GM23338 (cell line): ENCODE data around the gene COBL. TPM values are rescaled to one million over a fixed set of nuclear protein-coding genes. Genes with fewer than 3 reads are reported as not detected.

Source experiments
- ATAC-seq: fragments of 200-7000 bp; cut with Tn5 transposase; 3 replicates; pipeline ENCODE4 v1.9.1; 2020
- DNase-seq: peaks from one replicate; pipeline ENCODE4 v3.0.0-alpha.2; 2015; ENCODE audit warnings: low spot score
- H2AFZ ChIP-seq: fragments of 200-600 bp; sonication (generic); 2 replicates; pipeline ENCODE4 v1.8.0; 2016; ENCODE audit warnings: antibody characterized with exemption, mild to moderate bottlenecking, moderate library complexity
- H3F3A ChIP-seq: fragments of 200-600 bp; sonication (generic); replicated peaks from 2 replicates; pipeline ENCODE4 v1.8.0; 2017; ENCODE audit warnings: antibody characterized with exemption, mixed run types, low read depth
- H3K27ac ChIP-seq: fragments of 200-600 bp; sonication (generic); 2 replicates; pipeline ENCODE4 v1.6.1; 2016; ENCODE audit warnings: low read depth
- H3K27me3 ChIP-seq: fragments of 200-600 bp; sonication (generic); 2 replicates; pipeline ENCODE4 v1.8.0; 2016; ENCODE audit warnings: mild to moderate bottlenecking, mixed run types, moderate library complexity; ENCODE audit not compliant: insufficient read depth
- H3K36me3 ChIP-seq: fragments of 200-600 bp; sonication (generic); 2 replicates; pipeline ENCODE4 v1.8.0; 2016; ENCODE audit warnings: mild to moderate bottlenecking; ENCODE audit not compliant: insufficient read depth
- H3K4me1 ChIP-seq: fragments of 200-600 bp; sonication (generic); 2 replicates; pipeline ENCODE4 v1.8.0; 2016; ENCODE audit warnings: mild to moderate bottlenecking, moderate library complexity; ENCODE audit not compliant: insufficient read depth
- H3K4me2 ChIP-seq: fragments of 200-600 bp; sonication (generic); 2 replicates; pipeline ENCODE4 v1.7.1; 2017; ENCODE audit warnings: mixed run types
- H3K4me3 ChIP-seq: fragments of 200-600 bp; sonication (generic); 2 replicates; pipeline ENCODE4 v1.6.1; 2016; ENCODE audit warnings: mixed run types
- H3K79me2 ChIP-seq: fragments of 200-600 bp; sonication (generic); replicated peaks from 2 replicates; pipeline ENCODE4 v1.8.0; 2017; ENCODE audit warnings: mild to moderate bottlenecking; ENCODE audit not compliant: insufficient read depth
- H3K9me2 ChIP-seq: fragments of 200-600 bp; sonication (generic); 2 replicates; pipeline ENCODE4 v1.8.0; 2017; ENCODE audit not compliant: insufficient read depth
- H4K20me1 ChIP-seq: fragments of 200-600 bp; sonication (generic); replicated peaks from 2 replicates; pipeline ENCODE4 v1.8.0; 2017; ENCODE audit warnings: mild to moderate bottlenecking; ENCODE audit not compliant: insufficient read depth
- H3K27ac Mint-ChIP-seq: 2 replicates; pipeline ENCODE4 v1.8.0; 2020; ENCODE audit warnings: inconsistent platforms, mild to moderate bottlenecking, moderate library complexity, mixed read lengths
- H3K27me3 Mint-ChIP-seq: 3 replicates; pipeline ENCODE4 v1.8.0; 2022; ENCODE audit warnings: low read depth, mild to moderate bottlenecking, moderate library complexity, mixed read lengths, inconsistent platforms; ENCODE audit not compliant: insufficient read depth, poor library complexity
- H3K36me3 Mint-ChIP-seq: 3 replicates; pipeline ENCODE4 v1.8.0; 2021; ENCODE audit warnings: low read depth, mild to moderate bottlenecking, inconsistent platforms, moderate library complexity, mixed read lengths
- H3K4me1 Mint-ChIP-seq: 3 replicates; pipeline ENCODE4 v1.8.0; 2020; ENCODE audit warnings: mild to moderate bottlenecking, inconsistent platforms, mixed read lengths
- H3K4me3 Mint-ChIP-seq: 3 replicates; pipeline ENCODE4 v1.8.0; 2021; ENCODE audit warnings: moderate library complexity, mild to moderate bottlenecking, inconsistent platforms, mixed read lengths
- H3K9me3 Mint-ChIP-seq: 3 replicates; pipeline ENCODE4 v1.8.0; 2020; ENCODE audit warnings: moderate library complexity, mild to moderate bottlenecking, inconsistent platforms, mixed read lengths
- CREB1 ChIP-seq: fragments of 250-450 bp; sonication (Bioruptor Pico); IDR thresholded peaks from 2 replicates; pipeline ENCODE4 v1.5.0; 2020; ENCODE audit warnings: low read depth, mild to moderate bottlenecking, moderate library complexity
- CTCF ChIP-seq, 2 experiments: fragments of 200-600 bp in 1 of 2; sonication (generic) in 1 of 2; conservative IDR thresholded peaks; 2 replicates each; pipeline versions ENCODE4 v1.5.1 to v1.6.1; 2016 to 2017; ENCODE audit warnings: antibody characterized with exemption in 2 of 2, low read depth in 2 of 2, mild to moderate bottlenecking in 2 of 2, moderate library complexity in 1 of 2
- EZH2 ChIP-seq: fragments of 200-600 bp; sonication (generic); IDR thresholded peaks from one replicate; pipeline ENCODE4 v1.8.0; 2017; ENCODE audit warnings: antibody characterized with exemption, mild to moderate bottlenecking, low read depth; ENCODE audit not compliant: unreplicated experiment
- EZH2phosphoT487 ChIP-seq: fragments of 200-600 bp; sonication (generic); IDR thresholded peaks from one replicate; pipeline ENCODE4 v1.8.1; 2018; ENCODE audit warnings: antibody characterized with exemption; ENCODE audit not compliant: unreplicated experiment
- POLR2AphosphoS5 ChIP-seq: IDR thresholded peaks from 2 replicates; pipeline ENCODE4 v1.6.1; 2016; ENCODE audit warnings: antibody characterized with exemption, low read depth
- REST ChIP-seq: IDR thresholded peaks from one replicate; pipeline ENCODE4 v1.6.1; 2018; ENCODE audit warnings: antibody characterized with exemption; ENCODE audit not compliant: unreplicated experiment
- STAT1 ChIP-seq: IDR thresholded peaks from one replicate; pipeline ENCODE4 v1.6.1; 2016; ENCODE audit warnings: antibody characterized with exemption; ENCODE audit not compliant: unreplicated experiment
- ZNF114 ChIP-seq: fragments of 250-450 bp; sonication (Bioruptor Pico); IDR thresholded peaks from 2 replicates; pipeline ENCODE4 v1.5.0; 2020; ENCODE audit warnings: mild to moderate bottlenecking, moderate library complexity
- ZNF331 ChIP-seq: fragments of 250-450 bp; sonication (Bioruptor Pico); IDR thresholded peaks from 2 replicates; pipeline ENCODE4 v1.5.0; 2020; ENCODE audit warnings: low read depth, mild to moderate bottlenecking, moderate library complexity
- ZNF462 ChIP-seq: fragments of 250-450 bp; sonication (Bioruptor Pico); IDR thresholded peaks from 2 replicates; pipeline ENCODE4 v1.5.0; 2020; ENCODE audit warnings: mild to moderate bottlenecking, moderate library complexity
- polyA plus RNA-seq: library from polyadenylated mRNA; unstranded; fragments of >200 nt; fragmentation: Nextera tagmentation; extraction: Ambion mirVana; gene quantifications from 2 replicates; pipeline ENCODE4 v1.2.1, GENCODE V29; 2016
- total RNA-seq: library from RNA; depleted of rRNA; stranded (reverse); fragments of >200 nt; shearing (Covaris generic); gene quantifications from 2 replicates; pipeline ENCODE4 v1.2.3, GENCODE V29; 2014
- TF ChIP-seq, protein P1 (sequence below): IDR thresholded peaks from 2 replicates; pipeline ENCODE4 v1.6.1; 2016; ENCODE audit warnings: antibody characterized with exemption

COBL gene
- total and polyA plus RNA-seq, 2 experiments from 2014 or later: 18.3 to 51.9 TPM

DNA sequence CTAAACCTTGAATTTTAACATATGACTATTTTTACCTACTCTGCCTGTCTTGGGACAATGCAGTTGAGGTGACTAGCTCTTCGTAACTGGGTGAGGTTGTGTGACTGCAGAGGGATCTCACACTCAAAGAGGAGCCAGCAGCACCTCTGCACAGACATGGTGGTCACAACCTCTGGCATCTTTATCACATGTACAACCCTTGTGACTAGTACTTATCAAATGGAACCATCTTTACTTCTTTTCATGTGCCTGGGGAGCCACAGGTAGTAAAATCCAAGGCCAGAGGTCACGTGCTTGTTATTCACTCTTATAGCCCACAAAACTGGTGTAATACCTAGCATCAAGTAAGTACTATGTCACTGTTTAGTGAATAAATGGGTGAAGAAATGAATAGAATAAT is 244.3 kb downstream of the COBL start (continued):
- TF ChIP-seq, protein P1, sequence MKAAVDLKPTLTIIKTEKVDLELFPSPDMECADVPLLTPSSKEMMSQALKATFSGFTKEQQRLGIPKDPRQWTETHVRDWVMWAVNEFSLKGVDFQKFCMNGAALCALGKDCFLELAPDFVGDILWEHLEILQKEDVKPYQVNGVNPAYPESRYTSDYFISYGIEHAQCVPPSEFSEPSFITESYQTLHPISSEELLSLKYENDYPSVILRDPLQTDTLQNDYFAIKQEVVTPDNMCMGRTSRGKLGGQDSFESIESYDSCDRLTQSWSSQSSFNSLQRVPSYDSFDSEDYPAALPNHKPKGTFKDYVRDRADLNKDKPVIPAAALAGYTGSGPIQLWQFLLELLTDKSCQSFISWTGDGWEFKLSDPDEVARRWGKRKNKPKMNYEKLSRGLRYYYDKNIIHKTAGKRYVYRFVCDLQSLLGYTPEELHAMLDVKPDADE: no peak
- TF ChIP-seq CTCF (conservative IDR thresholded peaks at IDR 0.05; ENCODE audit: low read depth in 2 of 2) (no peak), POLR2AphosphoS5 (no peak), EZH2phosphoT487 (no peak), CREB1 (CRISPR knock-in tag) (no peak), ZNF331 (CRISPR knock-in tag) (no peak), REST (no peak)

DNA sequence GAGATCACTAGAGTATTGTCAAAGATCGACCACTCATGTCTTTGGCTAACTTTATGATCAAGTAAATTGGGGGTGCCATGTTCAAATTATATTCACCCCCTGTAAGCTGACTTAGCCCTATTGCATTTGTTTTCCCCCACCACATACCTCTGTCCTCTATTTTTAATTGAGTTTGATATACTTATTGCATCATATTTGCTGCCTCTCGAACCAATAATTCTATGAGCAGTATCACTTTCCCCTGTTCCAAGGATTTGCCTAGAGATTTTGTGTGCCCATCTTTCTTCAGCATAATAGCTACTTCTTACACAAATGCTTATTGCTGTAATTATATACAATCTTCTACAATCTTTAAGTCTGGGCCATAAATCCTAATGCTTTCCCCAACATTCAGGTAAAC is 245.2 kb downstream of the COBL start:
- H4K20me1 ChIP-seq: no peaks in the 10 kb centered on the region
- no peak overlapping the region for H3K4me3 Mint-ChIP-seq
- no peaks in the 10 kb centered on the region for H3F3A ChIP-seq
- TF ChIP-seq STAT1 (no peak), ZNF114 (CRISPR knock-in tag) (no peak), EZH2 (no peak), POLR2AphosphoS5 (no peak), ZNF462 (no peak)

More for the DNA sequence above, 245.2 kb downstream of the COBL start:
- no peaks in the 10 kb centered on the region for H3K36me3 ChIP-seq
- no peak overlapping the region for H3K4me3 ChIP-seq
- H3K4me2 ChIP-seq: no peak overlapping the region
- DNase-seq: no peak
- Mint-ChIP-seq H3K36me3 (no peaks in the 10 kb centered on the region), H3K27ac (no peak overlapping the region; the same call in 1 of the 2 replicates), H3K9me3 (no peaks in the 10 kb centered on the region), H3K27me3 (no peaks in the 10 kb centered on the region), H3K4me1 (peaks cover 29% of the 10 kb centered on the region)
- H3K79me2 ChIP-seq: no peaks in the 10 kb centered on the region
- no peak overlapping the region for H2AFZ ChIP-seq
- no peak for ATAC-seq
- H3K27me3 ChIP-seq: no peaks in the 10 kb centered on the region
- H3K9me2 ChIP-seq: no peaks in the 10 kb centered on the region
- peaks cover 9% of the 10 kb centered on the region; the same call in 1 of the 2 replicates for H3K4me1 ChIP-seq
- no peak overlapping the region for H3K27ac ChIP-seq
